HG03060 (cell line): ENCODE data around the gene DDI2.
"Not testable (repeated sequence)": the region's sequence is repeated elsewhere in the genome, so short reads cannot be mapped to it uniquely, and the experiment has no call there.

Source experiments
- ATAC-seq: cut with Tn5 transposase; IDR thresholded peaks from one replicate; pipeline ENCODE4 v1.9.1; 2021; ENCODE audit warnings: low read depth, moderate number of reproducible peaks; ENCODE audit not compliant: unreplicated experiment

Gene DDI2

DNA sequence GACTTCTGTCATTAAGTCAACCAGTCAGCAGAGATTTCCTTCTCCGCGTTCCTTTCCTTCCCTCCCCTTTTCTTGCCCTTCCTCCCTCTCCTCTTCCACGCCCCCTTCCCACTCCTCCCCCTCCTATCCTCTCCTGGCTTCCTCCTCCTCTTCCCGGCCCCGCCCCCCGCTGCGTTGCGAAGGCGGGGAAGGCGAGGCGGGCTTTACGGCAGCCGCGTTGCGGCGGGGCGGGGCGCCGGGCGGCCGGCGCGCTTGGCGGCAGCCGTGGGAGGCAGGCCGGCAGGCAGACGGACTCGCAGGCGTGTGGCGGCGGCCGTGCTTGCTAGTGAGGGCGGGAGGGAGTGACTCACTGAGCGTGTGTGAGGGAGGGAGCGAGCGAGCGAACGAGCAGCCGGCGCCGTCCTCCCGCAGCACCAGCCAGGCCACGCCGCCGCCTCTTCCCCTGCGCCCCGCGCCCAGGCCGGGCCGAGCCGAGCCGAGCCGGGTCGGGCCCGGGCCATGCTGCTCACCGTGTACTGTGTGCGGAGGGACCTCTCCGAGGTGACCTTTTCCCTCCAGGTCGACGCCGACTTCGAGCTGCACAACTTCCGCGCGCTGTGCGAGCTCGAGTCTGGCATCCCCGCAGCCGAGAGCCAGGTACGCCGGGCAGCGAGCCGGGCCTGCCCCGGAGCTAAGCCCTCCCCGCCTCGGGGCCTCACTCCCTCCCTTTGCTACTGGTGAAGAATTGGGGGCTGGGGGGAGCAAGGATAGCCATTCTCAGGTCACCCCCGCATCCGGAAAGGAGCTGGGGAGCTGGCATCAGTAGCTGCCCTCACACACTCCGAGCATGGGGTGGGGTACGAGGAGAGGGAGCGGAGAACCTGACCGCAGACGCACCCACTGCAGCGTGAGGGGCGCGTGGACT is at the start of gene DDI2:
Gene DDI2, plus strand, starts transcription at position 286 of the 904 bp plus-strand sequence. Its CDS starts 213 bp downstream, at position 499.
- peak; percentile 42 for ATAC-seq

DNA sequence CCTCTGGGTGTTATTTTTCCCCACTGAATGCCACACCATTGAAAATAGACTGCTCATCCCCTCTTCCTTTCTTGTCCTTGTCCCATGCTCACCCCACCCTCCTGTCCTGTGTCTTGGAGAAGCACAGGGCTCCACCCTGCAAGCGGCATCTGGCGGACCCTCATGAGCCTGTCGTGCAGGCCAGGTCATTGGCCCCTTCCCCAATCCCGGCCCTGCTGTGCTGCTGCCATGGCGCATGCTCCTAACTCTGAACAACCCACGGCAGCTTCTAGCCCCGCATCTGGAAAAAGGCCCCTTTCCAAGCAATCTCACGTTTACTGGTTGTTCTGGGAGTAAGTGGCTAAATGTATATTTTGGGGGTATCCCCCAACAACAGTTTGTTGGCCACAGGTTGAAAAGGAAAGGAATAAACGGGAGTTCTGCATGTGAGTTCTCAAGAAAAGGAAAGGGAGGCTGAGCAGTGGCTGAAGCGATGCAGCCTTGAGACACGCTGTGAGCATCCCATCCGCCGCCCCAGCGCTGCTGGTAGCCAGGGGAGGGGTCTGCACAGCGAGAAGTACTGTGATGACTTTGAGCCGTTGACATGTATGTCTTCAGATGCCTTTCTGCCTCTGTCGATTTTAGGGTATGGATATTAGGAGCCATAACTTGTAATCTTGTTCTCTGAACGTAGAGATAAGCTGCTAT is 48.7 kb upstream of the DDI2 start:
- no peak for ATAC-seq

DNA sequence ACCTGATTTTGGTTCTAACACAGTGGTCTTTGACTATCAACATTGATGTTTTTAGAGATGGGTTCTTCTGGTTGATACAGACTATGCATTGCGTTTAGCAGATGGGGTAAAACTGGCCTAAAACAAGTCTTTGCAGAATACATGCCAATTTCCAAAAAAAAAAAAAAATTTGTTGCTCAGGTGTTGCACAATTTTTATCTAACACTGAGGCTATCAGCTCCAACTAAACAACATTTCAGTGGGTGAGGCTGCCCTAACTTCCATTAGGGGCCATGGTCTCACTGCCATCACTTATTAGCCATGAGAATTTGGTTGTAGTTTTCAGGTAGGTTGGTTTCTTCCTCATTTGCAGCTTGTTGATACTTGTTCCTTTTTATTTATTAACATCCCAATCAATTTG is 46.4 kb upstream of the DDI2 start:
- ATAC-seq: no peak

DNA sequence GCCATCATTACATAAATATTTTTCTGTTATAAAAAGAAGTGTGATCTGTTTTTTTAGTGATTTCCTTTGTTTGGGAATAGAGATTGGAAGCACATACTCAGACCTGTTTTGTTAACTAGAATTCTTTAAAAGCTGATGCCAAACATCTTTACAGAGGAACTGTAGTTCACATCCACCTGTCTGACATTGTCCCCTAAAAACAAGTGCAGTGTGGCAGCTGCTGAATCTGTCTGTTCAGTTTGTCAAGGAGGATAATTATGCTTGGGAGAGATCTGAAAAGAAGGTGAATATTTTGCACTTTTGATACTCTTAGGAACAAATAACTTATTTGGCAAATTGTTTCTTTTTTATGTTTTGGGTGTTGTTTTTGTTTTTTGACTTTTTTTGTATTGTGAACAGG is 46.0 kb upstream of the DDI2 start:
- no peak for ATAC-seq

DNA sequence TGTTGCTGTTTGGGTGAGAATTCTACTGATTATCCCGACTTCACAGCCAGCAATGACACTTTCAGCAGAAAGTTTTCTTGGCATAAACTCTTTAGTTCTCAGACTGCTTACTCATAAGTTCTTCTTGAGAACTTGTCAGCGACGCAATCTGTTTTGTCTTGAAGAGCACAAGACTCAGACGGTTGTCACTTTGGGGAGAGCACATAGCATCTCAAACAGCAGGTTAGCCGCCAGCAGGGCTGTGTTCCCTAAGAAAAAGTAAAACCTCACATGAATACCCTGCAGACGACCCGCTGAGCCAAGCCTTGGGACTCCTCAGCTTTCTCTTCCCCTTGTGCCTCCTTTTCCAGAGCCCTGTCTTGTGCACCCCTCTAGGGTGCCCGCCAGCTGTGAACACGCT is 43.8 kb upstream of the DDI2 start:
- ATAC-seq: no peak

DNA sequence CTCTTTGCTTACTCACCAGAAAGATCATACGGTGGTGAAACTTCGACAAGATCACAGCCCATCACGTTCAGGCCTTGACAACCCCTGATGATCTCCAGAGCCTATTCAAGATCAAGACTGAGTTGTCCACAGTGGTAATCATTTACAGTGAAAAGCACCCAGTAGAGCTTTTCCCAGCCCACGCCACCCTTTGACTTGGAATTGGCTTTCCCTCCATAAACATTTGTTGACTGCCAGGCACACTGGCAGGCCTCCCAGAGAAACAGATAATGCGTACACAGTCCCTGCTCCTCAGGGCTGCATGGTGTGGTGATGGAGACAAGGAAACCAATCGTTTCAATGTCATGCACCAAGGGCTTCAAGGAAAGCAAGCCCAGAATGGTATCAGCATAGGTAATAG is 42.5 kb upstream of the DDI2 start:
- ATAC-seq: no peak

DNA sequence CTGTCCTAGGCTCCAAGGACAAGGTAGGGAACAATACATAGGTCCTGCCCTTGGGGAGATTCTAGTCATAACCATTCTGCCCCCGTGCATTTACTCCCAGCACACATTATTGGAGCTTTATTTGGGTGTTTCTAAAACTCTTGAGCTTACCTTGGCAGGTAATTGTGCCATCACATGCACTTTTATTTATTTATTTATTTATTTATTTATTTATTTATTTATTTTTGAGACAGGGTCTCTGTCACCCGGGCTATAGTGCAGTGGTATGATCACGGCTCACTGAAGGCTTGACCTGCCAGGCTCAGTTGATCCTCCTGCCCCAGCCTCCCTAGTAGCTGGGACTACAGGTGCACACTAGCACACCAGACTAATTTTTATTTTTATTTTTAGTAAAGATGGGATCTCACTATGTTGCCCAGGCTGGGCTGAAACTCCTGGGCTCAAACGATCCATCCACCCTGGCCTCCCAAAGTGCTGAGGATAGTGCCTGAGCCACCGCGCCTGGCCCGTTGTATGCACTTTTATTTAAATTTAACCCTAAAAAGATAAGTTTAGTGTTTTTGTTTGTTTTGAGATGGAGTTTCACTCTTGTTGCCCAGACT is 41.6 kb upstream of the DDI2 start:
- ATAC-seq: no peak

DNA sequence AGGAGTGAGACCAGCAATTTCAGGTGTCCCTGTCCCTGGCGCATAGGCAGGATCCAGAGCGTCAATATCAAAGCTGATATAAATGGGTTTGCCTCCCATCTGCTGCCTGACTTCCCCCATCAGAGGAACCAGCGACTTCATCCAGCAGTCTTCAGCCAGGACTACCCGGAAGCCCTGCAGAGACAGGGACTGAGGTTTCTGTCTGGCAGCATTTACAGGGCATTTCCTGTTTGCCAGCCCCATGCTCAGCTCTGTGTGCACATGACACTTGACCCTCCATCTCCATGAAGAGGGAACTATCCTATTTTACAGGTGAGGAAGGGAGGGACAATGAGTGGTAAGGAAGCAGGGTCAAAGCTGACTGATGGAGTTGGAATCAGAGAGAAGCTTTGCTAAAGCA is 39.6 kb upstream of the DDI2 start:
- ATAC-seq: no peak

DNA sequence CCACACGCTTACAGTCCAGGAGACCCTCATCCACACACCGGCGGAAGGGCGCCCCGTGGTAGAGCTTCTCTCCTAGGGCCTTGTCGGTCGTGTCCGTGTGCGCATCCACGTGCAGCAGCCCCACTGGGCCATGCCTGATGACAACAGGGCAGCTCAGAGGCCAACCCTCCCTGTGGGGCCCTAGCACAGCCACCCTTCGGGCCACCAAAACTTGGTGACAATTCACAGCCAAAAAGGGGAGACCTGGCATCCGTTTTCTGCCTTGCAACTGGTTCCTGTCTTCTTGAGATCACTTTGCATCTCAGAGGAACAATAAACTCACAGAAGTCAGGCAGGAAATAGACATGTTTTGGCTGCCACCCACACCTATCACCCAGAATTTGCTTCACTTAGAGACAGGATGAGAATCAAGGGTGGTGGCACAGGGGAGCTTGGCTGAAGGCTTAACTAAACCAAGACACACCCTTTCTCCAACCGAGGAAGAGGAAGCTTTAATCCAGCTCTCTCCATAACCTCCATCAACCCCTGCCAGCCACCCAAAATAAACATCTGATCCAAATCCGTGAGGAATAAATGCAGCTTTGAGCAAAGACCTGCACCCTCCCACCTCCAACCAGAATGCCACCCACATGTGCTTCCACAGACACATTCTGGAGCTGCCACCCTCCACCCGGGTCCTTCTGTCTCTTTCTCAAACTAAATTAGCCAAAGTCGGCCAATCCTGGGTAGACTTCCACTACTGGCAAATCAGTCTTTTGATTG is 38.2 kb upstream of the DDI2 start:
- ATAC-seq: no peak

DNA sequence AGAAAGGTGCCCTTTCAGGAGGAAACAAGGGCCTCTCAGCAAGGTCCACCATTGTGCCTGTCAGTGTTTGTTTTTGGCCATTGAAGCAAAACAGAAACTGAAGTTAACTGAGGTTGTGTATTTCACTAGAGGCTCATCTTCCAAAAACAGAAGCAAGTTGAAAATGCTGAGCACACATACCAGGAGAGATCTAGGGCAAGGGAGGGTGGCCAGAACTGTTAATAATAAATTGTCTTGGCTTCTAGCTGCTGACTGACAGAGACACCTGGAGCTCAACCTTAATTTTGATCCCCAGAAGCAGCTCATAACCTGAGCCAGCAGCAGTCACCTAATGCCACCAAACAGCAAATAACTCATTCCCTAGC is 37.6 kb upstream of the DDI2 start:
- ATAC-seq: no peak

DNA sequence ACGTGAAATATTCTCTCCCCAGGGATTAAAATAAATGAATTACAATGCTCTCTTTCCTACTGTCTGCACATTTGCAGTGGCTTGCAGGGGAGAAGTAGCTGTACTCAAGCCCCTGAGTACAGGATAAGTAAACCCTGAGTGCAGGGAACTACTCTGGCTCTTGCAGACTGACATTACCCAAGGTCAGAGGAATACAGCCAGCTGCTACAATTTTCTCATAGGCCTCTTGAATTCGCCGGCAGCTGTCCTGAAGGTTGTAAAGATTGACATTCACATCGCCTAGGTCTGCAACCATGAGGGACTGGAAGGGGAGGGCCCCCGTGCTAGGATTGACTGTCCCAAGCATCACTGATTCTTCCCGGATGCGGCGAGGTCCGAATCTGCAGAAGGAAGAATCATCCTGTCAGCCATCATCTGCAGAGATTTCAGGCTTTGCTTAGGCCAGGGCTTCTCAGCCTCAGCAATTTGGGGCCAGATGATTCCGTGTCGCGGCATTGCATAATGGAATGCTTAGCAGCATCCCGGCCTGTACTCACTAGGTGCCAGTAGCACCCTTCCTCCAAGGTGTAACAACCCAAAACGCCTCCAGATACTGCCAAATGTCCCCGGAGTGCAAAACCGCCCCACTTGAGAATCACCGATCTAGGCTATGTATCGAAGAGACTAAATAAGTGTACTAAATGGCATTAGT is 34.1 kb upstream of the DDI2 start:
- no peak for ATAC-seq

DNA sequence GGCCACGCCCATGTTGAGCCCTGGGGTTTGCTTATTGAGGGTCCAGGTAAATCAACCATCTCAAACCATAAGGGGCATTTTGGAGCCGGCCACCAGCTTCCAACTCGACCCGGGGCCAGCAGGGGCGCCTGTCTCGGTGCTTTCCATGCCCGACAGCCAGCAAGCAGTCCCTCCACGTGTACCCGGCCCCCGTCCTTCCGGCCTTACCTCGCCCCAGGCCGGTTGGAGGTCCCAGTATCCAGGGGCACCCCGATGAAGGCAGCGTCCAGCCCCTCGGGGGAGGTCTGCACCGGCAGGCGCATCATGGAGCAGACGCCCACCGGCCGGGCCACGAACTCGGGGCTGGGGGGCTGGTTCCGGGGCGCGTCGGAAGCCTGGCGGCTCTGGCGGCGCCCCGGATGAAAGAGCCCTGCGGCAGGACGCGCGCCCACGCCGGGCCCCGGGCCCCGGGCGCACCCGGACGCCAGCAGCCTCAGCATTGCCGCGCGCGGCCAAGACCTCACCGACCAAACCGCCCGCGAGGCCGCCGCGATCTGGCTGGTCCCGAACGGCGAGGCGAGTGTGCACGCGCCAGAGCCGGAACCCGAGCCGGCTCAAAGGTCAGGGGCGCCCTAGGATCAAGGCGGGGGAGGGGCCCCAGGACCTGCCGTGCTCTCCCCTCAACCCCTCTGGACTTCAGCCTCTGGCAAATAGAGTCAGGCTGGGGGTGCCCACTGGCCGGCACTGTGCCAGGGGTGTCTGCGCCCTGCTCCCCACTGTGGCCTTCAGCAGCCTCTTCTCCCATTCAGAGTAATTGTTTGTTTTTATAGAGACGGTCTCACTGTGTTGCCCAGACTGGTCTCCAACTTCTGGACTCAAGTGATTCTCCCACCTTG is 32.5 kb upstream of the DDI2 start, which contains the start of gene AGMAT:
Gene AGMAT, minus strand, starts transcription at position 563 of the 875 bp plus-strand sequence. Its CDS starts 84 bp downstream, at position 479.
- no peak for ATAC-seq

DNA sequence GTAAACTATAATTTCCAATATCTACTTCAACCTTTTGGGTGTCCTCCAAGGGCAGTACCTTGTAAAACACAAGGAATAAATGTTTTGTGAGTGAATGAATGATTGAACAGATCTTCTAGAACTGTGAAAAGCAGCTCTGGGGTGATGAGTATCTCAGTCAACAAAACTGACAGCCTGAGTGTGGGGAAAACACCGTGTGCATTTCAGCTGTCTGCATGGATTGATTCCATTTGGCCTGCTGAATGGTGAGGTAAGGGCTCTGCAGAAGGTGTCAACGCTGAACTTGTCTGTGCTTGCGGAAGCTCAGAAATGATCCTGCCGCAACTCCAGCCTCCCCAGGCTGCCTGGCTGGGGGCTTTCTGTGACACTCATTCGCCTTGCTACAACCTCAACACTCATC is 25.0 kb upstream of the DDI2 start:
- ATAC-seq: no peak

DNA sequence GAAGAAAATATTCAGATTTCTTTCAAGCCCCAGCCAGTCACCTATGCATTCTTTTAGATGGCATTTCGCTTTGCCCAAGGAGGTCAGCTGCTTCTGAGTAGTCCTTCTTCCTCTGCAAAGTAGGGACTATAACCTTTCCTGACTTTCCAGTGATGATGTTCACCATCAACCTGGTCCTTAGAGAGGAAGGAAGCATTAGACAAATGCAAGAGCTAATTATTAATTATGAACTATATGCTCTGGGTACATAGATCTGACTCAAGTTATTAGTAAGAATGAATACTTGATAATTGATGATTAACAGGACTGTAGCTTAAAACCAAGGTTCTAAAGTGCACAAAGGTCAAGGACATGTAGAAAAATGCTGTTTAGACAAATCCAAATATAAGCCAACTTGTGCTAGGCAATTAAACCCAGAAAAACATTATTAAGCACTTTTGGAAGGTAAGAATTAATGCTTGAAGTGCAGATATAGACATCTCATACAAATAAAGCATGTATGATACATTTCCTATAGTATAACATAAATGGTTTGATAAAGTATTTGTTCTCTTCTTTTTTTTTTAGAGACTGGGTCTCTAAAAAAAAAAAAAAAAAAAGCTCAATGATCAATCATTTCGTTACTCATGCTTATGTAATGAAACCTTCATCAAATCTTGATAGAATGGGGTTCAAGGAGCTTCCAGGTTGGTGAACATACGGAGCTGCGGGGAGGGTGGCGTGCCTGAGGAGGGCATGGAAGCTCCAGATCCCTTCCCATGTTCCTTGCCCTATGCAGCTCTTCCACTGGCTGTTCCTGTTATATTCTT is 21.2 kb upstream of the DDI2 start:
- no peak for ATAC-seq

DNA sequence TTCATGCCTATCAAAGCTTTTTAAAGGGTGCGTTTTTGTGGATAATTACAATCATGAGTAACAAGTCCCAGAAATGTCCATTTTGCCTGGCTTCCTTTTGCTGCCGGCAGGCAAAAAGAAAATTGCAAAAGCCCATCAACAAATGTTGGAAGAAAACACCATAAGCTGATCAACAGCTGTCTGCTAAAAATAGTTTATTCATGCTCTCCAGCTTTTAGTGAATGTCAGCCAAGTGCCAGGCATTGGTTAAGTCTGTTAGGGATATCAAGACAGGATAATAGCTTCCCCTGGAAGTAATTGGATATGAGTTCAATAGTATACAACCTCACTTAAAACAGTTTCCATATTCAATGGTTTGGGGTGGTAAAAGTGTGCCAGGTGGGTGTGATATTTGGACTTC is 18.8 kb upstream of the DDI2 start:
- no peak for ATAC-seq

DNA sequence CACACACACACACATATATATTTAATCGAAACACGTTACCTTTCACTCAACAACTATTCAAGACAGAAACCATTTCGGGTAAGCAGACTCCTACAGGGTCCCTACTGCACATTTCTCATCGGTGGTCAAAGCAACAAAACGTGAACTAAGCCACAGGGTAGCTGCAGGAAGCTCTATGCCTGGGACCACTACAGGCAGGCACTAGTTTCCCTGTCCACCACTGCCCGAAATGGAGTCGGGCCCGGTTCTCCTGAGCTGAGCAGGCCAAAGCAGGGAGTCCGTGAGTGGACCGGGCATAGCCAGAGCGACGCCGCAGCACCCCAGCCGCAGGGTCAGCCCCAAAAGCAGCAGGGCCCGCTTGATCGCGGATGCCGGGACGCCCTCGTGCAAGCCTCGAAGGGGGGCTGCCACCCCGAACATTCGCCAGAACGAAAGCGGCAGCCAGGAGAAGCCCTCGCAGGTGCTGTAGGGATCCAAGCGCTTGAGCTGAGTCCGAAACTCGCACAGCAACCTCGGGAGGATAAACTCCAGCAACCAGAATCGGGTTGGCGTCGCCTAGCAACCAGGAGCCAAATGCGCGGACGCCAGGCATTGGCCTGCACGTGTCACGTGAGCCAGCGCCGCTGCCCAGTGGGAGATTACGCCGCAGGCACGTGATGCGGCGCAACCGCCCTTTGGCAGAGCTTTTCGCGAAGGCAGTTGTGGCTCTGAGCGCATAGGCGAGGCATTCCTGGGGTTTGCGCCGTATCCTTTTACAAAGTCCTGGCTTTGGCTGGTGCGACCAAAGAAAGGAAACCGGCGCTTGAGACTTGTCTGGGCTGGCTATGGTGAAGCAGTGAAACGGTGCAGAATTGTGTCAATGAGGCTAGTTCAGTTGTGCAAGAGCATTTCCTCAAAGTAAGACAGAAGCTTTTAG is 13.9 kb upstream of the DDI2 start:
- no peak for ATAC-seq

DNA sequence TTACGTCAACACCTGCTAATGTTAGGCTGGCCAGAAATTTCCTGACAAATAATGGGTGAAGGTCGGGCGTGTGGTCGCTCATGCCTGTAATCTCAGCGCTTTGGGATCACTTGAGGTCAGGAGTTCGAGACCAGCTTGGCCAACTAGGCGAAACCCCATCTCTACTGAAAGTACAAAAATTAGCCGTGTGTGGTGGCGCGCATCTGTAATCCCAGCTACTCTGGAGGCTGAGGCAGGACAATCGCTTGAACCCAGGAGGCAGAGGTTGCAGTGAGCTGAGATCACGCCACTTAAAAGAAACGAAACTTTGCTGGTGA is 13.3 kb upstream of the DDI2 start:
- not testable (repeated sequence) for ATAC-seq
